Mesendoderm (in vitro differentiated cells): ENCODE data around the gene OR2A14. TPM values are rescaled to one million over a fixed set of nuclear protein-coding genes. Genes with fewer than 3 reads are reported as not detected.

Experiments used
- DNase-seq: peaks from one replicate; pipeline ENCODE4 v3.0.0; 2013
- H2AK5ac ChIP-seq: 2 replicates; pipeline ENCODE4 v1.6.1; 2013; ENCODE audit warnings: low read length, inconsistent platforms
- H2BK120ac ChIP-seq: 2 replicates; pipeline ENCODE4 v1.6.1; 2013; ENCODE audit warnings: low read depth, mild to moderate bottlenecking, low read length, moderate library complexity, mixed read lengths
- H2BK15ac ChIP-seq: replicated peaks from 2 replicates; pipeline ENCODE4 v1.6.1; 2013; ENCODE audit warnings: low read depth, mild to moderate bottlenecking, moderate library complexity
- H2BK5ac ChIP-seq: 2 replicates; pipeline ENCODE4 v1.6.1; 2013; ENCODE audit warnings: low read length, inconsistent platforms
- H3K18ac ChIP-seq: 2 replicates; pipeline ENCODE4 v1.6.1; 2013; ENCODE audit warnings: mild to moderate bottlenecking, low read length, mixed read lengths
- H3K23ac ChIP-seq: one replicate; pipeline ENCODE4 v1.6.1; 2013; ENCODE audit warnings: low read length
- H3K27ac ChIP-seq: 2 replicates; pipeline ENCODE4 v1.5.1; 2013; ENCODE audit warnings: low read depth, mild to moderate bottlenecking, inconsistent platforms, low read length, moderate library complexity
- H3K27me3 ChIP-seq: 2 replicates; pipeline ENCODE4 v1.6.1; 2013; ENCODE audit warnings: low read length, control low read depth, mild to moderate bottlenecking, inconsistent platforms; ENCODE audit not compliant: insufficient read depth, poor library complexity
- H3K36me3 ChIP-seq: 2 replicates; pipeline ENCODE4 v1.6.1; 2013; ENCODE audit warnings: low read length, inconsistent platforms; ENCODE audit not compliant: control insufficient read depth, insufficient read depth
- H3K4ac ChIP-seq: one replicate; pipeline ENCODE4 v1.6.1; 2013; ENCODE audit warnings: low read depth, mild to moderate bottlenecking, low read length, moderate library complexity
- H3K4me1 ChIP-seq: 2 replicates; pipeline ENCODE4 v1.6.1; 2013; ENCODE audit warnings: low read depth, low read length, inconsistent platforms; ENCODE audit not compliant: control insufficient read depth
- H3K4me2 ChIP-seq: 2 replicates; pipeline ENCODE4 v1.6.1; 2013; ENCODE audit warnings: low read length
- H3K4me3 ChIP-seq: 2 replicates; pipeline ENCODE4 v1.5.1; 2013; ENCODE audit warnings: mild to moderate bottlenecking, low read length
- H3K56ac ChIP-seq: one replicate; pipeline ENCODE4 v1.6.1; 2013; ENCODE audit warnings: low read length
- H3K79me1 ChIP-seq: 2 replicates; pipeline ENCODE4 v1.6.1; 2013; ENCODE audit warnings: low read length, inconsistent platforms
- H3K79me2 ChIP-seq: 2 replicates; pipeline ENCODE4 v1.6.1; 2013; ENCODE audit warnings: mild to moderate bottlenecking, low read length; ENCODE audit not compliant: control insufficient read depth, insufficient read depth
- H3K9ac ChIP-seq: 2 replicates; pipeline ENCODE4 v1.6.1; 2013; ENCODE audit warnings: low read length, inconsistent platforms
- H4K5ac ChIP-seq: one replicate; pipeline ENCODE4 v1.6.1; 2013; ENCODE audit warnings: low read length
- H4K8ac ChIP-seq: one replicate; pipeline ENCODE4 v1.6.1; 2013; ENCODE audit warnings: low read depth, mild to moderate bottlenecking, control low read depth, low read length, moderate library complexity
- WGBS: extraction: QIAGEN DNeasy Blood & Tissue Kit; methylation state at CpG from one replicate; pipeline ENCODE4 v1.1.7; 2013; ENCODE audit warnings: low lambda C conversion rate, missing lambda C conversion rate; ENCODE audit not compliant: insufficient coverage; ENCODE audit errors: extremely low coverage; 5-methylcytosine and 5-hydroxymethylcytosine counted together
- polyA plus RNA-seq, 2 experiments: library from polyadenylated mRNA; stranded (reverse); fragments of 200-250 nt; gene quantifications; one replicate each; pipeline ENCODE4 v1.2.3, GENCODE V29; 2013

OR2A14 gene
- polyA plus RNA-seq (2013, experiment 1 of 2) = not detected
- not detected for polyA plus RNA-seq (2013, experiment 2 of 2)

GRCh38 chr7:144122876-144123275 lies at the start of gene OR2A14:
TSS of gene OR2A14 (plus strand) at chr7:144123176. CDS start at chr7:144129113, 5,937 bp downstream.
- no peaks in the 10 kb centered on the region for H3K27me3 ChIP-seq
- no peak for DNase-seq
- H3K23ac ChIP-seq = no peak within 1 kb of the TSS

GRCh38 chr7:144074374-144074773 lies 48.6 kb upstream of the OR2A14 start:
- no peak overlapping the region for H2BK15ac ChIP-seq
- no CpG with 5 or more reads among the region's 8 CpGs for WGBS
- no peak for DNase-seq
- no peaks in the 10 kb centered on the region for H3K36me3 ChIP-seq
- H3K4ac ChIP-seq = no peak overlapping the region
- H3K9ac ChIP-seq = no peak overlapping the region
- no peaks in the 10 kb centered on the region for H3K4me1 ChIP-seq
- no peak overlapping the region for H4K8ac ChIP-seq
- H3K27ac ChIP-seq = no peak overlapping the region
- no peak overlapping the region for H3K56ac ChIP-seq
- no peak overlapping the region for H4K5ac ChIP-seq
- no peak overlapping the region for H2AK5ac ChIP-seq
- H3K23ac ChIP-seq = no peak overlapping the region
- H3K27me3 ChIP-seq = no peaks in the 10 kb centered on the region
- no peak overlapping the region for H3K18ac ChIP-seq
- H2BK5ac ChIP-seq = no peak overlapping the region
- H3K79me2 ChIP-seq = no peaks in the 10 kb centered on the region
- H2BK120ac ChIP-seq = no peak overlapping the region
- no peaks in the 10 kb centered on the region for H3K79me1 ChIP-seq
- no peak overlapping the region for H3K4me2 ChIP-seq
- H3K4me3 ChIP-seq = no peak overlapping the region

More at GRCh38 chr7:144122876-144123275, at the start of gene OR2A14:
- Histone ChIP-seq H3K79me1 (no peaks in the 10 kb centered on the region), H4K5ac (no peak within 1 kb of the TSS), H2BK120ac (no peak within 1 kb of the TSS), H3K9ac (no peak within 1 kb of the TSS), H3K27ac (no peak within 1 kb of the TSS), H3K79me2 (no peaks in the 10 kb centered on the region), H3K4me3 (no peak within 1 kb of the TSS), H2AK5ac (no peak within 1 kb of the TSS), H2BK15ac (no peak within 1 kb of the TSS), H3K36me3 (no peaks in the 10 kb centered on the region), H3K4ac (no peak within 1 kb of the TSS), H2BK5ac (no peak within 1 kb of the TSS), H3K56ac (no peak within 1 kb of the TSS), H3K18ac (no peak within 1 kb of the TSS), H4K8ac (no peak within 1 kb of the TSS), H3K4me1 (no peaks in the 10 kb centered on the region), H3K4me2 (no peak within 1 kb of the TSS)
- WGBS = no CpG with 5 or more reads among the region's 1 CpG

DNA sequence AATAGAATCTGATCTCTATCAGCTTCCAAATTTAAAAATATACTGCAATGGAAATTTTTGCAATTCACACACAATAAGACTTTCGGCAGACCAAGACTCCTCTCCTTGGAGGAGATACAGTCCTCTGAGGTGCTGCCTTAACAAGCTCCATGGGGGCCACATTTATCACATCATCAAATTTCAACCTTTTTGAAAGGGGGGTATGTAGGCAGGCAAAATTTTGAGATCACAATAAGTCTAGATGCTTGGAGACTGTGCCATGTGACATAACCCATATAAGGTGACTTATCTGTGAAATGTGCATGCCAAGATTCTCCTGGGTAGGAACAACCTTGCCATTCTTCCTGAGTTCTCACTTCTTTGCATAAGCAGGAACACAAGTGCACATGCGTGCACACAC lies 37.0 kb upstream of the OR2A14 start, which contains the start of gene OR2A12:
Gene OR2A12 (plus strand): TSS at position 301 of the 400 bp plus-strand sequence. CDS start 8,830 bp downstream, outside the sequence.
- Histone ChIP-seq H2BK5ac (no peak within 1 kb of the TSS), H2AK5ac (no peak within 1 kb of the TSS), H3K27ac (no peak within 1 kb of the TSS), H3K4me2 (no peak within 1 kb of the TSS), H3K27me3 (no peaks in the 10 kb centered on the region), H3K79me1 (no peaks in the 10 kb centered on the region), H2BK15ac (no peak within 1 kb of the TSS), H3K4me1 (no peaks in the 10 kb centered on the region), H3K79me2 (no peaks in the 10 kb centered on the region), H2BK120ac (no peak within 1 kb of the TSS), H3K23ac (no peak within 1 kb of the TSS), H4K5ac (no peak within 1 kb of the TSS), H4K8ac (no peak within 1 kb of the TSS), H3K9ac (no peak within 1 kb of the TSS), H3K18ac (no peak within 1 kb of the TSS), H3K36me3 (no peaks in the 10 kb centered on the region), H3K4me3 (no peak within 1 kb of the TSS), H3K56ac (no peak within 1 kb of the TSS), H3K4ac (no peak within 1 kb of the TSS)
- WGBS = no CpG with 5 or more reads among the region's 2 CpGs
- no peak for DNase-seq

DNA sequence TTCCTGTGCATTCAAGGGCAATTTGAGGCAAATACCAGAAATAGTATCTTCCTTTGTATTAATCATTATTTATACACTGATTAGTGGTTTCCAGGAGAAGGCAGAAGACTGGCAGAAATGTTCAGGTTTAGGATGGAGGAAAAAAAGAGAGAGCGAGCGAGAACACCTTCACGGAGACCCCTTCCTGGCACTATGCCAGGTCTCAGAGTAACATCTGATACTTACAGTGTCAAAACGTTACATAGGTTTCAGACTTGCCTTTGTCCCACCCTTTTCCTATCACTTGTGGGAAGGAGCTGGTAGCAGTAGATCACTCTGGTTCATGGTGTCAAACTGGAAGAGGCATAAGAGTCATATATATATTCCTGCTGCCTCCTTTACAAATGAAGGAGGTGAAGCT lies 36.2 kb upstream of the OR2A14 start:
- DNase-seq = no peak
- no peaks in the 10 kb centered on the region for H3K79me2 ChIP-seq
- no CpG with 5 or more reads among the region's 4 CpGs for WGBS
- H4K5ac ChIP-seq = no peak overlapping the region
- no peak overlapping the region for H3K56ac ChIP-seq
- no peaks in the 10 kb centered on the region for H3K27me3 ChIP-seq
- H3K18ac ChIP-seq = no peak overlapping the region
- H3K4ac ChIP-seq = no peak overlapping the region
- no peak overlapping the region for H2BK120ac ChIP-seq
- H2BK5ac ChIP-seq = no peak overlapping the region
- H3K79me1 ChIP-seq = no peaks in the 10 kb centered on the region
- no peak overlapping the region for H3K4me2 ChIP-seq
- no peaks in the 10 kb centered on the region for H3K36me3 ChIP-seq
- no peak overlapping the region for H3K23ac ChIP-seq
- no peaks in the 10 kb centered on the region for H3K4me1 ChIP-seq
- H2AK5ac ChIP-seq = no peak overlapping the region
- H3K9ac ChIP-seq = no peak overlapping the region
- H3K4me3 ChIP-seq = no peak overlapping the region
- no peak overlapping the region for H3K27ac ChIP-seq
- no peak overlapping the region for H4K8ac ChIP-seq
- H2BK15ac ChIP-seq = no peak overlapping the region

DNA sequence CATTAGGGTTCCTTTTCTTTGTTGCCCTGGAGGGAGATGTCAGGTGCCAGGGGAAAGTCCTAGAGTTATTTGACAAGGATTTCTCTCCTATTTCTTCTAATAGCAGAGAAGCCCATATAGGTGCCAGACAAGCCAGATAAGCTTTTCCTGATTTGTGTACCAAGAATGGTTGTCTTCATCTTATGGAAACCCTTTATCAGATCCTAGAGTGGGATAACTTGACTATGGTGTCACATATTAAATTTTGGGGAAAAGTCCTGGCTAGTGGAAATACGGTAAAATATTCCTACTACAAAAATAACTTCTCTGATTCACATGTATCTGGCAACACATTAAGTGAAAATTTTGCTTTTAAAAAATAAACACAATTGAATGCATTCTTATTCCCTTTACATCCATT lies 35.7 kb upstream of the OR2A14 start:
- H3K9ac ChIP-seq = no peak overlapping the region
- H3K79me1 ChIP-seq = no peaks in the 10 kb centered on the region
- H2BK5ac ChIP-seq = no peak overlapping the region
- no peak overlapping the region for H2AK5ac ChIP-seq
- DNase-seq = peak; percentile 26
- H3K4me1 ChIP-seq = no peaks in the 10 kb centered on the region
- WGBS = no CpG with 5 or more reads among the region's 1 CpG
- H3K27ac ChIP-seq = no peak overlapping the region
- no peaks in the 10 kb centered on the region for H3K79me2 ChIP-seq
- no peak overlapping the region for H4K5ac ChIP-seq
- H3K4ac ChIP-seq = no peak overlapping the region
- no peak overlapping the region for H3K56ac ChIP-seq
- H3K18ac ChIP-seq = no peak overlapping the region
- H4K8ac ChIP-seq = no peak overlapping the region
- no peak overlapping the region for H2BK15ac ChIP-seq
- no peaks in the 10 kb centered on the region for H3K36me3 ChIP-seq
- H3K27me3 ChIP-seq = no peaks in the 10 kb centered on the region
- no peak overlapping the region for H2BK120ac ChIP-seq
- H3K4me3 ChIP-seq = no peak overlapping the region
- H3K4me2 ChIP-seq = no peak overlapping the region
- no peak overlapping the region for H3K23ac ChIP-seq

DNA sequence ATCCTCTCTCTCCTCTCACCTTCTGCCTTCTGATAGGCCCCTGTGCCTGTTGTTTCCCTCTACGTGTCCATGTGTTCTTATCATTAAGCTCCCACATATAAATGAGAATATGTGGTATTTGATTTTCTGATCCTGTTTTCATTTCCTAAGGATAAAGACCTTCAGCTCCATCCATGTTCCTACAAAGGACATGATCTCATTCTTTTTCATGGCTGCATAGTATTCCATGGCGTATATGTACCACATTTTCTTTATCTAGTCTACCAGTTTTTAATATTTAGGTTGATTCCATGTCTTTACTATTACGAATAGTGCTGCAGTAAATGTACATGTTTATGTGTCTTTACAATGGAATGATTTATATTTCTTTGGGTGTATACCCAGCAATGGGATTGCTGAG lies 32.3 kb upstream of the OR2A14 start:
- no CpG with 5 or more reads among the region's 3 CpGs for WGBS
- Histone ChIP-seq H3K56ac (no peak overlapping the region), H3K27me3 (no peaks in the 10 kb centered on the region), H2BK5ac (no peak overlapping the region), H3K9ac (no peak overlapping the region), H3K4me2 (no peak overlapping the region), H2AK5ac (no peak overlapping the region), H2BK120ac (no peak overlapping the region), H3K27ac (no peak overlapping the region), H4K5ac (no peak overlapping the region), H3K18ac (no peak overlapping the region), H3K36me3 (no peaks in the 10 kb centered on the region), H2BK15ac (no peak overlapping the region), H3K79me2 (no peaks in the 10 kb centered on the region), H3K4me3 (no peak overlapping the region), H4K8ac (no peak overlapping the region), H3K4ac (no peak overlapping the region), H3K23ac (no peak overlapping the region), H3K79me1 (no peaks in the 10 kb centered on the region), H3K4me1 (no peaks in the 10 kb centered on the region)
- no peak for DNase-seq
